Thyroid gland (tissue), 4 donors: ENCODE data around the gene PASK. TPM values are rescaled to one million over a fixed set of nuclear protein-coding genes. Genes with fewer than 3 reads are reported as not detected.

Source experiments
- DNase-seq, 2 donors: peaks; one replicate each; pipeline ENCODE4 v3.0.0-alpha.2; 2019
- H3K27ac ChIP-seq, 3 donors: fragments of 200-600 bp; sonication (generic); 1 replicate in 2 of 3; 2 replicates in 1 of 3; pipeline ENCODE4 v1.5.1; 2016 to 2019; ENCODE audit warnings: mild to moderate bottlenecking in 1 of 3, moderate library complexity in 1 of 3
- H3K27me3 ChIP-seq: fragments of 200-600 bp; sonication (generic); one replicate; pipeline ENCODE4 v1.5.1; 2019
- H3K36me3 ChIP-seq, 2 donors: fragments of 200-600 bp; sonication (generic); one replicate each; pipeline ENCODE4 v1.5.1; 2016 to 2019
- H3K4me1 ChIP-seq, 2 donors: fragments of 200-600 bp; sonication (generic); one replicate each; pipeline ENCODE4 v1.5.1; 2017 to 2019
- H3K4me3 ChIP-seq, 3 donors: fragments of 200-600 bp; sonication (generic); replicated peaks in 1 of 3; 1 replicate in 2 of 3; 2 replicates in 1 of 3; pipeline ENCODE4 v1.5.1; 2016; ENCODE audit warnings: mild to moderate bottlenecking in 1 of 3
- H3K9me3 ChIP-seq: fragments of 200-600 bp; sonication (generic); one replicate; pipeline ENCODE4 v1.5.1; 2017
- POLR2A ChIP-seq, 2 donors: fragments of 450-650 bp; IDR thresholded peaks; one replicate each; pipeline ENCODE4 v1.6.1; 2017; ENCODE audit warnings: antibody characterized with exemption in 2 of 2, mild to moderate bottlenecking in 2 of 2, moderate library complexity in 1 of 2
- WGBS, 2 donors: methylation state at CpG; one replicate each; pipeline ENCODE4 v1.1.5; 2017; 5-methylcytosine and 5-hydroxymethylcytosine counted together
- intact Hi-C: fragments of 100-400 bp; cut with DNase I; formaldehyde crosslinking; loops from one replicate; pipeline ENCODE4 v1.15.1; 2023
- total RNA-seq, 4 donors: library from RNA; depleted of rRNA; stranded (reverse); fragments of >200 nt; gene quantifications; one replicate each; pipeline ENCODE4 v1.2.3, GENCODE V29; 2016
- TF ChIP-seq, protein P1 (sequence below), 6 experiments: fragments of 200-600 bp in 3 of 6; fragments of 450-650 bp in 3 of 6; sonication (generic) in 3 of 6; IDR thresholded peaks; one replicate each; pipeline ENCODE4 v1.5.1; 2016 to 2019; ENCODE audit warnings: antibody characterized with exemption in 6 of 6, mild to moderate bottlenecking in 2 of 6, inconsistent platforms in 1 of 6, moderate library complexity in 1 of 6

Gene PASK
- total RNA-seq, 4 donors from 2014 or later, result 7.0 to 29.4 (median 20.8) TPM

GRCh38 chr2:241083091-241083415 is 66.2 kb downstream of the PASK start:
- TF ChIP-seq, protein P1, sequence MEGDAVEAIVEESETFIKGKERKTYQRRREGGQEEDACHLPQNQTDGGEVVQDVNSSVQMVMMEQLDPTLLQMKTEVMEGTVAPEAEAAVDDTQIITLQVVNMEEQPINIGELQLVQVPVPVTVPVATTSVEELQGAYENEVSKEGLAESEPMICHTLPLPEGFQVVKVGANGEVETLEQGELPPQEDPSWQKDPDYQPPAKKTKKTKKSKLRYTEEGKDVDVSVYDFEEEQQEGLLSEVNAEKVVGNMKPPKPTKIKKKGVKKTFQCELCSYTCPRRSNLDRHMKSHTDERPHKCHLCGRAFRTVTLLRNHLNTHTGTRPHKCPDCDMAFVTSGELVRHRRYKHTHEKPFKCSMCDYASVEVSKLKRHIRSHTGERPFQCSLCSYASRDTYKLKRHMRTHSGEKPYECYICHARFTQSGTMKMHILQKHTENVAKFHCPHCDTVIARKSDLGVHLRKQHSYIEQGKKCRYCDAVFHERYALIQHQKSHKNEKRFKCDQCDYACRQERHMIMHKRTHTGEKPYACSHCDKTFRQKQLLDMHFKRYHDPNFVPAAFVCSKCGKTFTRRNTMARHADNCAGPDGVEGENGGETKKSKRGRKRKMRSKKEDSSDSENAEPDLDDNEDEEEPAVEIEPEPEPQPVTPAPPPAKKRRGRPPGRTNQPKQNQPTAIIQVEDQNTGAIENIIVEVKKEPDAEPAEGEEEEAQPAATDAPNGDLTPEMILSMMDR (IDR thresholded peaks at IDR 0.05), result no peak
- no peak for TF ChIP-seq POLR2A (IDR thresholded peaks at IDR 0.05)
- no peak for DNase-seq
- H3K27ac ChIP-seq, result no peak overlapping the region

DNA sequence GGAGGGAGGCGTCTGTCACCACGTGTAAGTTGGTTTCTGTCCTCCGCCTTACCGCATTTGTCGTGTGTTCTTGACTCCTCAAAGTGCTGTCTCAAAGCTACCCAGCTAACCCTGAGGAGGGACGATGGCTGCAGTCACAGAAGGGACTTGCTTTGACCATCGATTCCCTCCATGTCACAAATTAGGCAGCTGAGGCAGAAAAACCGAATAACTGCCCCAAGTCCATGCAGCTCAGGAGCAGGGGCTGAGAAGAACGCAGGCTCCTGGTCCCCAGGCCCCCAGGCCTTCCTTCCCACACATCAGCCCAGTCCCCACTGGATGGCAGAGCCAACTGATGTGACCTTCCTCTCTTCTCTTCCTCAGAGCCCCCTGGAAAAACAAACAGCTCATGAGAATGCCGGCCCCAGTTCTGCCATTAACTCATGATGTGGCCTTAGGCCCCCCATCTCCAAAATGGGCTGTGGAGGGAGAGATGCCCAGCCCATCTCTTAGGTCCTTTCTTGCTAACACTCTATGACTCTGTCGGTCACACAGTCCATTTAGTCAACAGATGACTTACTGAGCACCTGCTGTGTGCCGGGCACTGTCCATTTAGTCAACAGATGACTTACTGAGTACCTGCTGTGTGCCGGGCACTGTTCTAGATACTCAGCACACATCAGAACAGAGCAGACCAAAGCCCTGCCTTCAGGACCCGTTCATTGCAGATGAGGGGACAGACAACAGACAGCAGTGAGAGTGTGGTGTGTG is 66.8 kb downstream of the PASK start:
- DNase-seq, result no peak
- TF ChIP-seq, protein P1 (IDR thresholded peaks at IDR 0.05), result no peak
- no peak for TF ChIP-seq POLR2A (IDR thresholded peaks at IDR 0.05)
- Histone ChIP-seq H3K36me3 (peaks cover 17 to 27% of the 10 kb centered on the region in 2 donors), H3K27ac (peak overlapping the region in 1 of 3 donors; percentile 54), H3K9me3 (no peaks in the 10 kb centered on the region), H3K4me1 (peaks cover 4 to 12% of the 10 kb centered on the region in 2 donors), H3K27me3 (no peaks in the 10 kb centered on the region), H3K4me3 (no peak overlapping the region)
- 77 to 85% methylated on average over 13 to 14 of the region's 14 CpGs for WGBS, 2 donors
- intact Hi-C loops, result no loop called here

More at GRCh38 chr2:241083091-241083415, 66.2 kb downstream of the PASK start:
- Histone ChIP-seq H3K36me3 (peaks cover 22 to 32% of the 10 kb centered on the region in 2 donors), H3K4me1 (peaks cover 4 to 12% of the 10 kb centered on the region in 2 donors), H3K4me3 (no peak overlapping the region), H3K27me3 (no peaks in the 10 kb centered on the region), H3K9me3 (no peaks in the 10 kb centered on the region)
- WGBS, 2 donors, result 89 to 92% methylated on average over 5 of the region's 5 CpGs
- intact Hi-C loops, result no loop called here

- Histone ChIP-seq H3K4me1 (peaks cover 4 to 12% of the 10 kb centered on the region in 2 donors), H3K27ac (peak overlapping the region in 1 of 3 donors; percentile 54), H3K9me3 (no peaks in the 10 kb centered on the region), H3K36me3 (peaks cover 9 to 19% of the 10 kb centered on the region in 2 donors), H3K4me3 (no peak overlapping the region), H3K27me3 (no peaks in the 10 kb centered on the region)
- 65 to 85% methylated on average over 9 to 15 of the region's 28 CpGs for whole genome bisulfite sequencing, 2 donors
- intact Hi-C loops, result no loop called here
- DNase-seq, result no peak
- TF ChIP-seq, protein P1 (IDR thresholded peaks at IDR 0.05), result no peak
- no peak for TF ChIP-seq POLR2A (IDR thresholded peaks at IDR 0.05)
Measured at GRCh38 chr2:241081643-241082340, 67.5 kb downstream of the PASK start.

DNA sequence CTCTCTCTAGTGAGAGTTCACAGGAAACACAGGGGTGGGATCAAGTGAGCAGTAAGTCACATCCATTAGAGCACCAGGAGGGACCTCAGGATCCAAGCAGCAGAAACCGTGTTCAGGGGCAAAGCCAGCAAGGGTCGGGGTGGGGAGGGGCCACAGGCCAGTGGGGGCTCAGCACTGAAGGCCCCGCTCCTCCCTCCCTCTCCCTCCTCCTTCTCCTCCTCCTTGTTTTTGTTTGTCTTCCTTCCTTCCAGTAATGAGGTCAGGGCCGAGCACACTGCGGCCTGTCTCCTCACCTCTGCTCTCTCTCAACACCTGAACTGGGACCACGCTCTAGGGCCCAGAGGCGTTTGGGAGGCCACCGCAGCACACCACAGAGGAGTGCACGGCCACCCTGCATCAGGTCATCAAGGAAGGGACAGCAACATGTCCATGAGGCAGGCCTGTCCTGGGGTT is 68.1 kb downstream of the PASK start:
- no peak overlapping the region for H3K4me3 ChIP-seq
- peaks cover 4 to 14% of the 10 kb centered on the region in 2 donors for H3K36me3 ChIP-seq
- no peaks in the 10 kb centered on the region for H3K27me3 ChIP-seq
- WGBS, 2 donors, result 50 to 56% methylated on average over 9 of the region's 9 CpGs
- H3K4me1 ChIP-seq, result peaks cover 4 to 12% of the 10 kb centered on the region in 2 donors
- DNase-seq, result no peak
- peak overlapping the region in 1 of 3 donors; percentile 54 for H3K27ac ChIP-seq
- TF ChIP-seq, protein P1 (IDR thresholded peaks at IDR 0.05), result no peak
- intact Hi-C loops, result no loop called here
- no peaks in the 10 kb centered on the region for H3K9me3 ChIP-seq
